Stimulated activated CD4-positive, alpha-beta T cell treated with anti-CD3 and anti-CD28 coated beads, Interleukin-4, amount 100 ng/mL, for 4 hours (primary cell): ENCODE results near the gene SNED1.

Source experiments
- DNase-seq, 2 experiments: peaks; one replicate each; pipeline ENCODE4 v3.0.0-alpha.2; 2020

SNED1 gene

DNA sequence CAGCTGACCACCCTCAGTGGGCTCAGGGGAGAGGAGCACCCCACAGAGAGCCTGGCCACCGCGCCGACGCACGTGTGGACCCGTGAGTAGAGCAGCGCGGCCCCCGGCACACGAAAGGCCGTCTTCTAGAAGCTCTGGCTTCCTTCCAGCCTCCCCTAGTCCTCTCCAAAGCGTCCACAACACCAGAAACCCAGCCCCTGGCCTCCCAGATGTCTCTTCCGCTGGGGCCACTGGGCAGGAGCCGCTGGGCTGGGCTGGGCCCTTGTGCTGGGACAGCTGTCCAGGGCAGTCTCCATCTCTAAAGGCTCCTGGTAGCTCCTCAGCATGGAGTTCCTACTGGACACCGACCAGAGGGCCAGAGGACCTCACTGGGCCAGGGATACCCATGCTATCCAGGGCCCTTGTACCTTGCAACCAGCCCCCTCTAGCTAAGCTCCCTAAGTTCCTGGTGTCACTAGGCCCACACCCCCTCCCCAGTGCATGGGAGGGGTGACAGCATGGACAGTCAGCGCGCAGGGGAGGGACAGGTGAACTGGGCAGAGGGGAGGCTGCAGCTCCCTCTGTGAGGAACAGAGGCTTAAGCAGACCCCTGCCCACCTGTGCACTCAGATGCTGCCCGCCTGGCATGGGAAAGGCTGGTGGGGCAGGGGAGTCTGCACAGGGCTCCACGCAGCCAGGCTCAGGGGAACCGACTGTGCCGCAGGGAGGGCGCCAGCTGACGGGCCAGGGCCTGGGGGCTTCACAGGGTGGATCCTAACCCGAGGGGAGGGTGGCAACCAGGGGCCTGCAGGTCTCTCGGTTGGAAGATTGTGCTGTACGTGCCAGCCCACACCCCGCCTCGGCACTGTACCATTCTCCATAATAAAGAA lies 70.8 kb downstream of the SNED1 start:
- DNase-seq, result no peak

DNA sequence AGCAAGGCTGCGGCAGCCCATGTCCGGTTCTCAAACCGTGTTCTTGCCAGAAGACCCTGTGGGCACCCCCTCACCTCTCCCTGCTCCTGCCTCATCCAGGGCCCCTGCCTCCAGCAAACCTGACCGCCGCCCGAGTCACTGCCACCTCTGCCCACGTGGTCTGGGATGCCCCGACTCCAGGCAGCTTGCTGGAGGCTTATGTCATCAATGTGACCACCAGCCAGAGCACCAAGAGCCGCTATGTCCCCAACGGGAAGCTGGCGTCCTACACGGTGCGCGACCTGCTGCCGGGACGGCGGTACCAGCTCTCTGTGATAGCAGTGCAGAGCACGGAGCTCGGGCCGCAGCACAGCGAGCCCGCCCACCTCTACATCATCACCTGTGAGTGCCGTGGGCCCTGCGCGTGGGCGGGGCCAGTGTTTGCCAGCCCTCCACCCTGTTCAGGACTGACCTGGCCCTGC lies 71.4 kb downstream of the SNED1 start:
- no peak for DNase-seq

DNA sequence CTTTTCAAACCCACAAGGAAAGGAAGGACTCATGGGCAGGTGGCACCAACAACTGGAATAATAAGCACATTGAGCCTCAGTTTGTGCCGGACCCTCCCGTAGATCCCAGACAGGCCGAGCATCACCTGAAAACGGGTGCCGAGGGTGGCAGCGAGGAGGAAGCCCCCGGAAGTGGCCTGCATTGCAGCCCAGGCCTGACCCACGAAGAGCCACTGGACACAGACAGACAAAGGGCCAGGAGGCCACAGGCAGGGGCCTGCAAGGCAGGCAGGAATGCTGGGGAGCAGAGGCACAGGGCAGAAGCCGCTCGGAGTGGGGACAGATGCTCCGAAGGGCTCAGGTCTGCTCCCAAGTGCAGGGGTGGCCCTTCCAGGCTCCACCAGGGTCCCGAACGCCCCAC lies 71.9 kb downstream of the SNED1 start:
- no peak for DNase-seq

DNA sequence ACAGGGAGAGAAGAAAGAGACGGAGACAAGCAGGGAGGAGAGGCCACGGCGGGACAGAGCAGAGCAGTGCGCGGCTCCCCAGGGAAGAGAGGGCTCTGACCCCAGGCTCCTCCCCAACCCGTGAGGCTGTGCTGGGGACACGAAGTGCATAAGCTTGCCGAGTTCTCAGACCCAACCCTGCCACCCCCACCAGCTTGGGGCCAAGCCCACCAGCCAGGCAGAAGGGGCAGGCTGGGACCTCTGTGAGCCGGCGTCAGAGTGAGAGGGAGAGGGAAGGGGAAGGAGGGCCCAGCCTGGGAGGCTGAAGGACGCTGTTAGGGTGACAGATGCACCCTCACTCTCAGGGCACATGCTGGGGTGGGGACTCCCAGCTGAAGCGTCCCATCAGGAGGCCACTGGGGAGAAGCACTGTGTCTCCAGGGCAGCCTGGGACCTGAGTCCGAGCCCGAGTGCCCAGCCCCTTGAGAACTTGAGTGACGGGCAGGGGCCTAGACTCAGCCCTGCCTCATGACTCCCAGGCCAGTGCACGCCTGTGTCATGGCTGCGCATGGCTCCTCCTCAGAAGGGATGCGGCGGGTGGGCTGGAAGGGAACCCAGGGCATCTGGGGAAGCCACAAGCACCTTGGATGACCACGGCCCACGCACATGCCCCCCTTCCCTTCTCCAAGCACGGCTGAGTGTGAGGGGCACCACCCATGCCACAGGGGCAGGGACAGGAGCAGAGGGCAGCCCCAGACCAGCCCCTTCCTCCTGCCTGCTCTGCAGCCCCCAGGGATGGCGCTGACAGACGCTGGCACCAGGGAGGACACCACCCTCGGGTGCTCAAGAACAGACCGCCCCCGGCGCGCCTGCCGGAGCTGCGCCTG lies 72.6 kb downstream of the SNED1 start:
- no peak for DNase-seq

DNA sequence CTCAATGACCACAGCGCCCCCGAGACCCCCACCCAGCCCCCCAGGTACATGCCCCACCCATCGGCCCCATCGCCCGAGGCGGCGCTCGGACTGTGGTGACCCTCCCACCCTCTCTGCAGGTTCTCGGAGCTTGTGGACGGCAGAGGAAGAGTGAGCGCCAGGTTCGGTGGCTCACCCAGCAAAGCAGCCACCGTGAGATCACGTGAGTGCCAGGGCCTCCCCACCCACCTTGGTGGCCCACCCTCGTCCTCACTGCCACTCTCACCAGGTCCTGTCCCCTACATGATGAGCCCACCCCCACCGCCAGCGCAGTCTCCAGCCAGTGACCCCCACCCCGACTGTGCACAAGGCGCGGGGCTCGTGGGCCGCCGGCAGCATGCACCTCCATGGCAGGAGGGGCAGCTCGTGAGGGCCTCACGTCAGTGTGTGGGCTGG lies 73.3 kb downstream of the SNED1 start:
- DNase-seq, result no peak

DNA sequence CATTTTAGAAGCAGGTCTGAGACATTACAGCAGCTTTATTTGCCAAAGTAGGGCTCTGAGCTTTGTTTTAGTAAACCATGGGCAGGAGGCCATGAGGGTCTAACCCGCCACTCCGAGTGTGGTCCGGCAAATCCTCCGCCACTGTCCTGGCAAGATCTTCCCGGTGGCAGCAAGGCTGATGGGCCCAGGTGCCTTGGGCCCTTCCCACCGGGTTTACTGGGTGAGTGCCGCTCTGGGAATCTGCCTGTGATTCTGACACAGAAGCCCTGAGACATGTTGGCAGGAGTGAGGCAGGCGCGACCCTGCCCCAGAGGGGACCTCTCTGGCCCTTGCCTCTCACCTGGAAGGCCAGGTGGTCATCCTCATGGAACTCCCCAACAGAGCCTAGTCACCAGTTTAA lies 73.7 kb downstream of the SNED1 start:
- DNase-seq, result no peak

DNA sequence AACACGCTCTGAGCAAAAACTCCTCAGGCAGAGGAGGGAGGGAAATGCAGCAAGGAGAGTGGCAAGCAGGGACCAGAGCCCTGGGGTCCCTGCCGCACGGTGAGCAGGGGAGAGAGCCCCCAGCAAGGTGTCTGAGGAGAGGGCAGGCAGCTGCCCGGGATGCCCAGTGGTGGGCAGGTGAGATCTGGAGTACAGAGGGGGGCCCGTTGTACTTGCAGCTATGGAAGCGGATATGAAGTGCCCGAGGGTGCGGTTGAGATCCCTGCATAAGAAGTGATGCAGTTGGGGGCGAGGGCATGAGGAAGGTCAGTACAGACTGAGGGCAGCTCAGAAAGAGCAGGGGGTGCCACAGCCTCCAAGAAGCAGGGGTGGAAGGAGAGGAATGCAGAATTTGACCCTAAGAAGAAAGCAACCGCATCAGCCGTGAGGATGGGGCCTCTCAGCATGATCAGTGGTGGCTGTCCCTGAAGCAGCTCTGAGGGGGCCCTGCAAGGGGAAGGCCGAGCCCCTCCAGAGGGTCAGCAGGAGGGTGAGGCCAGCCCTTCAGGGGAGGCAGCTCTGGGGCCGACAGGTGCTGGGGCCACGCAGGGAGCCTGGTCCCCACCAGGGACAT lies 74.2 kb downstream of the SNED1 start:
- DNase-seq, result no peak

DNA sequence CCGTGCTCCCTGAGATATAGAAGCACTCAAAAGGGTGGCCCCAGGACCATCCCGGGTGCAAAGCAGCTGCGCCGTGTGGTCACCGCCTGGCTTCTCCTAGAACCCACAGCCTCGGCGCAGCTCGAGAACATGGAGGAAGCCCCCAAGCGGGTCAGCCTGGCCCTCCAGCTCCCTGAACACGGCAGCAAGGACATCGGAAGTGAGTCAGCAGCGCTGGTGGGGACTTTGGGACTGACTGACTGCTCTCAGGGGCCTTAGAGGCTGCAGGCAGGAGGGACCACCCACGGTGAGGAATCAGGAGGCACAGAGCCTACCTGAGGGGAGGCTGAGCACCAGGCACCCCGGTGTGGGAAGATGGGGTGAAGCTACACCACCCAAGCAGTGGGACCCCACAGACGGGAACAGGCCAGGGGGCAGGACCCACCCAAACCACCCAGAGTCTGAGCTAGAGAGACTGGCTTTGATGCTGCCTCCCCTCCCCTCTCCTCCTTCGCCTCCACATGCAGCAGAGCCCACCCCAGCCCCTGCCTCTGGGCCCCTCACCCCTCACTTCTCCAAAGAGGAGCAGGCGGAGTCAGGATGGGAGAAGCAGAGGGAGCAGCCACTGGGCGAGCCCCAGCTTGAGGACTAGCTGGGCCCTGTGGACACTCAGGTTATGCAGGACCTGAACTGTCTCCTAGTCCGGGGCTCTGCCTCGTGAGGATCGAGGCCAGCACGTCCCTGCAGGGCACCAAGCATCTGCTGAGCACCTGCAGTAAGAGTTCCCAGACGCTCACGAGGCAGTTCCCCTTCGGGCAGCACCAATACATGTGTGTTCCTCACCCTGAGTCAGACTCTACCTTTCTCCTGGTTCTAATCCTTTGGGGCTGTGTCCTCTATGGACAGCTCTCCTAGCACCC lies 75.0 kb downstream of the SNED1 start:
- no peak for DNase-seq

DNA sequence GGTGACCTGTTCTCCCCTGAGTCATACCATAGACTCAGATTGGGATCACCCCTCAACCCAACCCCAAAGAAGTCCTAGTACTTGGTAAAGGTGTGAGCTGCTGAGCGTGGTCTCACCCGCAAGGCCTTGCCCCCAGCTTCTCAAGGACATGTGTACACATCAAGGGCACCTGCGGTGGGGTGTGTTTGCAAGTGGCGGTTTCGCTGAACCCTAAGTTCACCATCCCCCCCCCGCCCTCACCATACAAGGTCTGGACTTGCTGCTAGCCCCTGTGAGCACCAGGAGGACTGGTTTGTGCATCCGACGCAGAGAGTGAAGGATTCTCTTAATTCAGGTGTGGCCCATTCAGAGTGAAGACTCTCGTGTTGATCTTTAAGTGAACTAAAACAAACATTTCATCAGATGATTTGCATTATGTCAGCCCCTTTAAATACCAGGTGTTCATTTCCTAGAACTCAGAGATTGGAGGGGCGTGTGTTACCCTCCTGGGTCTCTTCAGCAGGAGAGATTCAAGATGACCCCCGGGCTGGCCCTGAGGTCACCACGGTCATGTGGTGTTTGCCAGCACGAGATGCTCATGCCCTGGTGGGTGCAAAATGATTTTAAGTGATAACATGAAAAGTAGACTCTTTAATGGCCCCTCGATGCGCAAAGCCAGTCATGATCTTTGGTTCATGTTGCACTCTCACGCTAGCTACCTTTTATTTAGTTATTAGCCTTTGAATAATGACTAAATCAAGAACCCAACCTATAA lies 75.8 kb downstream of the SNED1 start:
- no peak for DNase-seq

DNA sequence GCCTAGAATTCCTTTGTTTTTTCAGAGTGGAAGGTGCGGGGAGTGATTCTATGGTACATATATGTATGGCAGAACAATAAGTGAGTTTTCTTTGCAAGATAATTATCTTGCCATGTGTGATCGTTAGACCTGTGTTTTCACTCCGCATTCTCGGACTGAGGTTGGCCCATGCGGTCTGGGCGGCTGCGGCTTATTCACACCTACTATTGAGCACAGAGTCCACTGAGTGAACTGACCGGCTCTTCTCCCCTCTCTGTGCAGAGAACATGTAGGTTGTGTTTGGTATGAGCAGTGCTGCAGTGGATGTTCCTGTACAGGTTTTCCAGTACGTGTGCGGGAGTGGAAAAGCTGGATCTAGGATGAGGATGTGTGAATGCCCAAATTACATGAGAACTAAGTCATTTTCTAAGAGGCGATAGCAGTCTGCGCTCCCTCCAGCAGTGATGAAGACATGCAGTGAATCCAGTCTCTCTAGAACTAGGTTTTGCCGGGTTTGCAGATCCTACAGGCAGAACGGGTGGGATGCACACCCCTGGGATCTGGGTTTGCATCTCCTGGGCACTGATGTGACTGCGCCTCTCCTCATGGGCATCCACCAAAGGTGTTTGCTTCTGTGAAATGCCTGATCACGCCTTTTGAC lies 76.6 kb downstream of the SNED1 start:
- DNase-seq, result no peak

DNA sequence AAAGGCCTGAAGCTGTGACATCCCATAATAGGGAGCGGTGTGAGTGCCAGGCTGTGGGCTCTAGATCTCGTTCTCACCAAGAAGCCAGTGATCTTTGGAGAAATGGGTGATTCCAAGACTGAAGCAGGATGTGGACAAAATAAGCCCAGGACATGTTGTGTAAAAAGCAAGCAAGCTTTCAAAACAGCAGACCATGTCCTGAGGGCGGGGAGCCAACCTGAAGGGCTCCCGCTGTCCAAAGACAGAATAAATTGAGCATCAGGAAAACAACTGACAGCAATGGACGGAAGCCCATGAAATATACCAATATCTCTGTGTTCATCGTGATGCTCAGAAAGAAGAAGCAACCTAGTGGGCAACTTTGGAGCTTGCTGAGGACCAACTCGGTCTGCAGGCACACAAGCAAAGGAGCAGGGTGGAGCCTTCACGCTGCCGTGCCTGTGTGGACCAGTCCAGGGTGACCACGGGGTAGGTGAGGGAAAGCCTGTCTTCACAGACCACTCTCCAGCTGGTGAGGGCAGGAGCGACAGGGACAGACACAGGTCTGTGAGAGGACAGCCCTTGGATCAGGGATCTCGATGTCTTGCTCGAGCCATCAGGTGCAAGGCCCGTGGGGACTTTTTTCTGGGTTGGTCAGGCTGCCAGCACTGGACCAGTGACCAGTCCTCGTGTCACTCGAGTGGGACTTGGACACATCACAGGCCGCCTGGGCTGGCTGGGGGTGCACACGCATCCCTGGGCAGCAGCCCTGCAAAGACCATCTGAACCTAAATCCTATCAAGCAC lies 82.2 kb downstream of the SNED1 start:
- DNase-seq, result no peak

DNA sequence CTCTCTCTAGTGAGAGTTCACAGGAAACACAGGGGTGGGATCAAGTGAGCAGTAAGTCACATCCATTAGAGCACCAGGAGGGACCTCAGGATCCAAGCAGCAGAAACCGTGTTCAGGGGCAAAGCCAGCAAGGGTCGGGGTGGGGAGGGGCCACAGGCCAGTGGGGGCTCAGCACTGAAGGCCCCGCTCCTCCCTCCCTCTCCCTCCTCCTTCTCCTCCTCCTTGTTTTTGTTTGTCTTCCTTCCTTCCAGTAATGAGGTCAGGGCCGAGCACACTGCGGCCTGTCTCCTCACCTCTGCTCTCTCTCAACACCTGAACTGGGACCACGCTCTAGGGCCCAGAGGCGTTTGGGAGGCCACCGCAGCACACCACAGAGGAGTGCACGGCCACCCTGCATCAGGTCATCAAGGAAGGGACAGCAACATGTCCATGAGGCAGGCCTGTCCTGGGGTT lies 82.8 kb downstream of the SNED1 start:
- DNase-seq, result no peak

DNA sequence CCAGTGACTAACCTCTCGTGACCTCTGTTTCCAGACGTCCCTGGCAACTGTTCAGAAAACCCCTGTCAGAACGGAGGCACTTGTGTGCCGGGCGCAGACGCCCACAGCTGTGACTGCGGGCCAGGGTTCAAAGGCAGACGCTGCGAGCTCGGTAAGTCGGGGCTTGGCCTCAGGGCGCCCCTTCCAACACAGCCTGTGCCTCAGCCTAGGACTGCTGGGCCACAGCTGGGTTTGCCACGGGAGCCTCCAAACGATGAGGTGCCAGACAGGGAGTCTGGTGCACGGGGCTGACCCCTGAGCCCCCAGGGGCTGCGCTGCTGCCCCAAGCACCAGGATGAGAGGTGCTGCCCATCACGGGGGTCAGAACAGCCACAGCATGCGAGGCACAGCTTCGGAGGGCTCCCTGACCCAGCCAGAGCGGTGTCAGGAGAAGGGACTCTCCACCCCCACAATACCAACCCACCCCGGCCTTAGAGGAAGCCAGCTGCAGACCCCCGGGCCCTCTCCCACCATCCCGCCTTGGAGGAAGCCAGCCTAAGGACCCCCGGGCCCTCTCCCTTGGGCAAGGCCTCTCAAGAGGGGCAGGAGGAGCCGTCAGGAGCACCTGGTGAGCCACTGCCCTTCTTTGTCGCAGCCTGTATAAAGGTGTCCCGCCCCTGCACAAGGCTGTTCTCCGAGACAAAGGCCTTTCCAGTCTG lies 83.4 kb downstream of the SNED1 start:
- DNase-seq, result no peak

DNA sequence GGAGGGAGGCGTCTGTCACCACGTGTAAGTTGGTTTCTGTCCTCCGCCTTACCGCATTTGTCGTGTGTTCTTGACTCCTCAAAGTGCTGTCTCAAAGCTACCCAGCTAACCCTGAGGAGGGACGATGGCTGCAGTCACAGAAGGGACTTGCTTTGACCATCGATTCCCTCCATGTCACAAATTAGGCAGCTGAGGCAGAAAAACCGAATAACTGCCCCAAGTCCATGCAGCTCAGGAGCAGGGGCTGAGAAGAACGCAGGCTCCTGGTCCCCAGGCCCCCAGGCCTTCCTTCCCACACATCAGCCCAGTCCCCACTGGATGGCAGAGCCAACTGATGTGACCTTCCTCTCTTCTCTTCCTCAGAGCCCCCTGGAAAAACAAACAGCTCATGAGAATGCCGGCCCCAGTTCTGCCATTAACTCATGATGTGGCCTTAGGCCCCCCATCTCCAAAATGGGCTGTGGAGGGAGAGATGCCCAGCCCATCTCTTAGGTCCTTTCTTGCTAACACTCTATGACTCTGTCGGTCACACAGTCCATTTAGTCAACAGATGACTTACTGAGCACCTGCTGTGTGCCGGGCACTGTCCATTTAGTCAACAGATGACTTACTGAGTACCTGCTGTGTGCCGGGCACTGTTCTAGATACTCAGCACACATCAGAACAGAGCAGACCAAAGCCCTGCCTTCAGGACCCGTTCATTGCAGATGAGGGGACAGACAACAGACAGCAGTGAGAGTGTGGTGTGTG lies 84.1 kb downstream of the SNED1 start:
- peak in 1 of 2 experiments; percentile 0 for DNase-seq

DNA sequence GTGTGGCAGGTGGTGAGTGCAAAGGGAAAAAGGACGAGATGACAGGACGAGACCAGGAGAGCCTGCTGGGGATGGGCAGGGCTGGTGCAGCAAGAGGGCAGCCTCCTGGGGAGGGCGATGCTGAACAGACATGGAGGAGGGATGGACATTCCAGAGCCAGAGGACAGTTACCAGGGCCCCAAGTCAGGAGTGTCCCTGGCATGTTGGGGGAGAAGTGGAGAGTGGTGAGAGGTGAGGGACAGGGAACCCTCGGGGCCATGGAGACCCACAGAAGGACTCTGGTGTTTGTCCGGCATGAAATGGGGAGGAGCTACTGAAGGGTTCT lies 84.6 kb downstream of the SNED1 start:
- no peak for DNase-seq

DNA sequence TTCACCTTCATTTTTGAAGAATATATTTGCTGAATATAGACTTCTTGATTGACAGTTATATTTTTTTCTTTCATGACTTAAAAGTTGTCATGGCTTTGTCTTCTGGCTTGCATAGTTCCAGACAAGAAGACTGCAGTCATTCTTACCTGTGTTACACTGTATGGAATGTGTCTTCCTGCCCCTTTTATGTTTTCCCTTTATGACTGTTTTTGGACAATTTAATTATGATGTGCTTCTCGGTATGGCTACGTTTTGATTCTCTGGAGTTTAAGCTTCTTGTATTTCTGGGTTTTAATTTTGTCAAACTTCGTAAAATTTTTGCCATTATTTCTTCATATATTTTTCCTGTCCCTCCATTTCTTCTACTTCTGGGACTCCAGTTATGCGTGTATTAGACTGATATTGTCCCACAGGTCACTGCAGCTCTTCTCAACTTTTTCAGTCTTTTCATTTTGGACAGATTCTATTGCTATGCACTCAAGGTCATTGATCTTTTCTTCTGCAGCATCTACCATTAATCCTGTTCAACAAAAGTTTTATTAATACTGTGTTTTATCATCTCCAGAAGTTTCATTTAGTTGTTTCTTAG lies 86.5 kb downstream of the SNED1 start:
- DNase-seq, result no peak

DNA sequence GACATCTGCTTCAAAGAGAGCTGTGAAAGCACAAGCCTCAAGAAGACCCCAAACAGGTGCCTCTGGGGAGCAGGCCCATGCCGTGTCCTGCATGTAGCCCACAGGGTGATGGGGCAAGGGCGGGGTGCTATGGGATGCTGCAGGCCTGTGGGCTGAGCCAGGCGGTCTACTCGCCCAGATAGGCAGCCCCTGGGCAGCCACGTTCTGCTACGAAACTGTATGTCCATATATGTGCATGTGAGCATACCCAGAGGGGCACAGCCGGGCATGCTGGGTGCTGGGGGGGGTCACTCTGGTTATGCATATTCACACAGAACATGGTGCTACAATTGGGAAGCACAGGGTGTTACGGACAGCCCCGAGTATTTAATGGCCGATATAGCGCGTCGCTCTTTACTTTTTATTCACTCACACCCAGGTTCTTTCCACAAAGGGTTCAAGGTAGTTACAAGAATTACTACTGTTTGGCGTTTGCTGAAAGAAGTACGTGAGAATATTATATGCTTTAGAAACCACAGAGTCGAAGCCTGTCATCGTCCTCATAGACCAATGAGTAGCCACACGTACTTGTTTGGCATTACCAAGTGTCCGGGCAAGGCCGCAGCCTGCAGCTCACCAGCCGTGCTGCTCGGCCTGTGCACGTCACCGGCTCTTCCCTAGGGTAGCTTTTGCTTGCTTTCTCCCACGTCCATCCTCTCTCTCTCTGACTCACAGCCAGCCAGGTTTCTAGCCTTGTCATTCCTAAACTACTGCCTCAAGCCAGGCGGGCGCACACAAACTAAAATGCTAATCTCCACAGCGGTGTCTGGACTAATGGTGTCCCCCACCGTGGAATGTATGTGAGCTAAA lies 89.2 kb downstream of the SNED1 start:
- DNase-seq, result no peak

DNA sequence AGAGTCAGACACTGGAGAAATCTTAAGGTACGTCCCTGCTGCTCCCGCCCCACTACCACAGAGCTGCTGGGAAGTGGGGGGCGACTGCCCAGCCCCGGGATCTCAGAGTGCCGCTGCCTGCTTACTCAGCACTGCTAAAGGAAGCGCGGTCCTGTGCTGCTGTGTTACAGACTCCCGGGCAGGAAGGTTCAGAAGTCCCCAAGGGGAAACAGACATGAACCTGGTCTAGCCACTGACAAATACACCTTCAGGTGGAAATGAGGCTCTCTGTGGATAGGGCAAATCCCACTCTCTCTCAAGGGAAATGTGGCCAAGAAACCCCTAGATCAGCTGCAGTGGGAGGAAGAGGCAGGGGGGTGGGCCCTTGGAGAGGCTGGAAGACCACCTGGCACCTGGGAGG lies 90.0 kb downstream of the SNED1 start:
- DNase-seq, result no peak
